ENCODE data around the gene STMN3.
"Not testable (repeated sequence)": the region's sequence is repeated elsewhere in the genome, so short reads cannot be mapped to it uniquely, and the experiment has no call there.

The STMN3 gene

DNA sequence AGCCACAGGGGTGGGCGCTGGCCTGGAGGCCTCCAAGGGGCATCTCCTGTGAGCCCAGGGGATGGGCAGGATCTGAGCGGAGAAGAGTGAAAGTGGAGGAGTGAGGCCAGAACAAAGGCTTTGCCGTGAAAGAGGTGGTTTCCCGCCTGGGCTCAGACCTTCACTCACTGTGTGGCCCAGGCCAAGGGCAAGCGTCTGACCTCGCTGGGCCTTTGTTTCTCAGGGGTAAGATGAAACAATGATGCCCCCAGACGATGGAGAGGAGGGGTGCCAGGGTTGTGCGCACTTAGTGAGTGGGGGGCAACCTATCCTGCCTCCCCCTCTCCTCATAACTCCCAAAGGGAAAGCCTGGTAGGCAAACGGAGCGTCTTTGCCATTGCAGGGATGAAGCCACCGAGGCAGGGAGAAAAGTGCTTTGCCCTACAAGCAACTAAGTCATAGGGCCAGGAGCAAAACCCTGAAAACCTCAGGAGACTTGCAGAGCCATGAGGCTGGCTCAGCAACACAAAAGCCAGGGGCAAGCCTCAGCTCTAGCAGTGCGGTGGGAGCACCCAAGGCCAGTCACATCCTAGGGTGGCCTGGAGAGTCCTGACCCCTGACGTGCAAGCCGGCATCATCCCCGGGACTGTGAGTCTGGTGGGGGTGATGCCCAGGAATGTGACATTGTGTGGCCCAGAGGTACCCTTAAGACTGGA, 897 bp upstream of the STMN3 start:
- no peak for DNase-seq

GRCh38 chr20:63652192-63652980, 838 bp downstream of the STMN3 start:
- peak; percentile 65 for DNase-seq

DNA sequence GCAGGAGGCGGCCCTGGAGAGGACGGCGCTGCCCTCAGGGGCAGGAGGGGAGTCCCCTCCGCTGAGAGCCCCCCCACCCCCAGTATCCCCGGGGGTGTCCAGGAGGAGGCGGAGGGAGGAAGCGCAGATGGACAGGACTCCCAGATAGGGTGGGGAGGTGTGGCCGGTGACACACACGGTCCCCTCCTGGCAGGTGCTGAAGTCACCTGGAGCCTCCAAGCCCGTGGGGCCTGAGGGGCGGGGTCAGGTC, 1.4 kb downstream of the STMN3 start:
- no peak for DNase-seq

DNA sequence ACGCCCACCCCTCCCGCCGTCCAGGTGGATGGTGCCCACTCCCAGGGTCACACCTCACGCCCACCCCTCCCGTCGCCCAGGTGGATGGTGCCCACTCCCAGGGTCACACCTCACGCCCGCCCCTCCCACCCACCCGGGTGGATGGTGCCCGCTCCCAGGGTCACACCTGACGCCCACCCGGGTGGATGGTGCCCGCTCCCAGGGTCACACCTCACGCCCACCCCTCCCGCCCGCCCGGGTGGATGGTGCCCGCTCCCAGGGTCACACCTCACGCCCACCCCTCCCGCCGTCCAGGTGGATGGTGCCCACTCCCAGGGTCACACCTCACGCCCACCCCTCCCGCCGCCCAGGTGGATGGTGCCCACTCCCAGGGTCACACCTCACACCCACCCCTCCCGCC, 2.7 kb downstream of the STMN3 start:
- DNase-seq, result not testable (repeated sequence)

DNA sequence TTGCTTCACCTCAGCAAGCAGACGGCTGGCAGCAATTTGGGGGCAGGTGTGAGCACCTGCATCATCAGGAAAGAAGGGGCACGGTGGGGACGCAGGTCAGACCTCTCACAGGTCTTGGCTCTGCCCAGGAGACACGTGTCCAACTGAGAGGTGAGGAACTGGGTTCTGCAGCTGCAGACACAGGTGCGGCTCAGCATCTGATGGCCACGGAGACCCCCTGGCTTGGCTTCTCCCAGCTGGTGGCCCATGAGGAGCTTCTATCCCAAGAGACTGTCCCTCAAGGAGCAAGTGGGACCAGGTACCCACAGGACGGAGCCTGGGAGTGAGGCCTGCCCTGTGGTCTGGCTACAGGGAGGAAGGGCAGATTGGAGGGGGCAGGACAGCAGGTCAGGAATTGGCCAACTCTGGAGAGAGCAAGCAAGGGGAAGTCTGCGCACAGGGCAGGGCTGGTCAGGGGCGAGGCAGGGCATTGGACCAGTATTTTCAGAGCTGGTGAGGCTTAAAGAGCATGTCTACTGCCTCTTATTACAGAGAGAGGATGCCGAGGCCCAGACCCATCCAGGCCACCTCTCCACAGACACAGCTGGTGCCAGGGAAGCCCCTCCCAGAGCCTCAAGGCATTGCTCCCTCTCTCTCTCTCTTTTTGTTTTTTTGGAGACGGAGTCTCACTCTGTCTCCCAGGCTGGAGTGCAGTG, 4.2 kb downstream of the STMN3 start:
- no peak for DNase-seq

- DNase-seq, result no peak
Observed at GRCh38 chr20:63648190-63648589, 5.0 kb downstream of the STMN3 start.

DNA sequence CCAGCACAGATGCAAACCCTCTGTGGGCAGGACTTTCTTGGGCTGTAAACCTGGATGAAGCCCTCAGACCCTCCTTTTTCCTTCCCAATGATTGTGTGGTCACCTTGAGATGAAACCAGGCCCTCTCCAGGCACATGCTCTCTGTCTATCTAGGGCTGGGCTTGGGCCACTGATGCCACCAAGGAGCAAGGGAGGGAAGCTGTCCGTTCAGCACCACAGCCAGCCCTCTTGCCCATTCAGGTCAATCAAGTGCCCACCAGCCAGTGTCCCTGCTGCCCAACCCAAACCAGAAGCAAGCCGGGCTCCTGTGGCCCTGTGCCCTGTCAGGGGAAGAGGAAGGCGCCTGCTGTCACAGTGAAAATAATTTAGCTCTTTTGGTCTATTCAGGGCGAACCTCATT, 8.0 kb downstream of the STMN3 start:
- no peak for DNase-seq

GRCh38 chr20:63643946-63644345, 9.3 kb downstream of the STMN3 start:
- no peak for DNase-seq

DNA sequence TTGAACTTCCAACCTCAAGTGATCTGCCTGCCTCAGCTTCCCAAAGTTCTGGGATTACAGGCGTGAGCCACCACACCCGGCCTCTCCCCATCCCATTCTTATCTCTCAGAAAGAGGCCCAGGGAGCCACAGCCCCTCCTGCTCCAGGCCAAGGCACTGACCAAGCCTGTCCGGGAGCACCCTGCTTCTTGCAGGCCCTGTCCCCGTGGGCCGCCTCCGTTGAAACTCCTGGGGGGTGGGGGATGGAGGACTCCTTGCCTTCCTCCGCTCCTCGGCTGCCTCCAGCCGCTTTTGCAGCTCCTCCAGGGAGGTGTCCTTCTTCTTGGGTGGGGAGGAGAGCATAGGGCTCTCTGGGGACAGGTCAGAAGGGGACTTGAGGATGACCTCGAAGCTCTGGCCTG, 9.7 kb downstream of the STMN3 start:
- DNase-seq, result no peak

- no peak for DNase-seq
Observed at GRCh38 chr20:63642527-63643247, 10.5 kb downstream of the STMN3 start.

- peak; percentile 96 for DNase-seq
Observed at GRCh38 chr20:63641792-63642523, 11.3 kb downstream of the STMN3 start.

DNA sequence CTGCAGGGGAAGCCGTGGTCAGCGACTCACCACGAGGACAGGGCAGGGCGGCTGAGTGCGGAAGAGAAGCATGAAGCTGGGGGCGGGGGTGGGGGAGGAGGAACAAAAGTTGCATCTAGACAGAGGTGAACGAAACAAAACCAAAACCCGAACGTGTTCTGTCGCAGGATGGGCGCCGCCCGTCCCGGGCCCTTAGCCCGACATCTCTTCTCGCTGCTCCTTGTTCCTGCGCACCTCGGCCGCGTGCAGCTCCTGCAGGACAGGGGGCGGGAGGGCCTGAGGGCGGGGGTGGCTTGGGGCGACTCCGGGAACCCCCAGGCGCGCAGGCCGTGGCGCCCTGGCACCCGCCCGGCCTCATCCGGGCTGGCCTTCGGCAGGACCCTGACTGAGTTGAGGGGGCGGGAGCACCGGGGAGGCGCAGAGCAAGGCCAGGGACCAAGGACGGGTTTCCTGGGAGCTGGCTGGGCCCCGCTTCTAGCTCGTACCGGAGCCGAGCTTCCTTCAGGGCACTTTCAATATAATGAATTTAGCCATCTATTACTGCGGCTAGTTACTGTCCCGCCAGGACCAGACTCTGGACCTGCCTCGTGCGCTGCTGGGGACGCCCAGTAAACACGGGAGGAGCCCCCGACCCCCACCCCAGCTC, 12.0 kb downstream of the STMN3 start:
- no peak for DNase-seq

GRCh38 chr20:63640686-63641085, 12.5 kb downstream of the STMN3 start:
- not testable (repeated sequence) for DNase-seq

- DNase-seq, result no peak
Observed at GRCh38 chr20:63640086-63640485, 13.1 kb downstream of the STMN3 start.

GRCh38 chr20:63639093-63639975, 13.9 kb downstream of the STMN3 start:
- DNase-seq, result no peak

GRCh38 chr20:63636752-63637628, 16.2 kb downstream of the STMN3 start:
- DNase-seq, result no peak

GRCh38 chr20:63635431-63636141, 17.6 kb downstream of the STMN3 start:
- no peak for DNase-seq

DNA sequence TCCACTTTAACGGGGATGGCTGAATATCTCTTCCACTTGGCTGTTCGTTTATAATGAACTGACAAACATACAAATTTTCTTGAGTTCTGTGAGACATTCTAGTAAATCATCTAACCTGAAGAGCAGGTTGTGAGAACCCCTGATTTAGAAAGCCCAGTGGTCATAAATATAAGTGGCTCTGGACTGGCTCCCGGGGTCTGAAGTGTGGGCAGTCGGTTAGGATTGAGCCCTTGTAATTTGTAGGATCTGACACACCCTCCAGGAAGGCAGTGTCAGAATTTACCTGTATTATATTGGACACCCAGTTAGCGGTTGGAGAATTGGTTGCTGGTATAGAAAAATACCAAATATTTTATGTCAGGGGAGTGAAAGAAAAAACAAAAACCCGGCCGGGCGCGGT, 19.5 kb downstream of the STMN3 start:
- DNase-seq, result no peak

- not testable (repeated sequence) for DNase-seq
Observed at GRCh38 chr20:63631426-63631825, 21.8 kb downstream of the STMN3 start.

Data from NCI-H2171 (cell line).